Activated CD8-positive, alpha-beta memory T cell treated with anti-CD3 and anti-CD28 coated beads, Interleukin-2, amount 50 U/mL, for 48 hours (primary cell): ENCODE data around the gene ANKMY1.

Experiments
- DNase-seq: peaks from one replicate; pipeline ENCODE4 v3.0.0-alpha.2; 2020

ANKMY1 gene

GRCh38 chr2:240455647-240456446 is 101.9 kb downstream of the ANKMY1 start:
- no peak for DNase-seq

- DNase-seq = no peak
Measured at GRCh38 chr2:240455272-240455646, 102.5 kb downstream of the ANKMY1 start.

GRCh38 chr2:240454106-240454901 is 103.5 kb downstream of the ANKMY1 start:
- no peak for DNase-seq

GRCh38 chr2:240453461-240454105 is 104.2 kb downstream of the ANKMY1 start:
- no peak for DNase-seq

- no peak for DNase-seq
Measured at GRCh38 chr2:240452462-240453256, 105.1 kb downstream of the ANKMY1 start.

- DNase-seq = no peak
Measured at GRCh38 chr2:240451791-240452461, 105.9 kb downstream of the ANKMY1 start.

GRCh38 chr2:240451108-240451611 is 106.6 kb downstream of the ANKMY1 start:
- no peak for DNase-seq

- DNase-seq = no peak
Measured at GRCh38 chr2:240450532-240451107, 107.2 kb downstream of the ANKMY1 start.

- DNase-seq = no peak
Measured at GRCh38 chr2:240449764-240450531, 107.8 kb downstream of the ANKMY1 start.

GRCh38 chr2:240448387-240449274 is 109.2 kb downstream of the ANKMY1 start:
- no peak for DNase-seq

- DNase-seq = no peak
Measured at GRCh38 chr2:240447934-240448333, 109.9 kb downstream of the ANKMY1 start.

- no peak for DNase-seq
Measured at GRCh38 chr2:240447331-240447730, 110.5 kb downstream of the ANKMY1 start.

- no peak for DNase-seq
Measured at GRCh38 chr2:240446664-240447175, 111.1 kb downstream of the ANKMY1 start.

GRCh38 chr2:240445961-240446663 is 111.7 kb downstream of the ANKMY1 start:
- no peak for DNase-seq

- no peak for DNase-seq
Measured at GRCh38 chr2:240444464-240444863, 113.3 kb downstream of the ANKMY1 start.

GRCh38 chr2:240443891-240444301 is 113.9 kb downstream of the ANKMY1 start:
- no peak for DNase-seq

- DNase-seq = no peak
Measured at GRCh38 chr2:240442891-240443715, 114.7 kb downstream of the ANKMY1 start.

- no peak for DNase-seq
Measured at GRCh38 chr2:240441993-240442411, 115.8 kb downstream of the ANKMY1 start.
